ENCODE results near the gene KIAA0586.
A peak's percentile ranks its signal among the peaks of the same experiment; 100 is the strongest.
"Not testable (repeated sequence)": the region's sequence is repeated elsewhere in the genome, so short reads cannot be mapped to it uniquely, and the experiment has no call there.

KIAA0586 gene

DNA sequence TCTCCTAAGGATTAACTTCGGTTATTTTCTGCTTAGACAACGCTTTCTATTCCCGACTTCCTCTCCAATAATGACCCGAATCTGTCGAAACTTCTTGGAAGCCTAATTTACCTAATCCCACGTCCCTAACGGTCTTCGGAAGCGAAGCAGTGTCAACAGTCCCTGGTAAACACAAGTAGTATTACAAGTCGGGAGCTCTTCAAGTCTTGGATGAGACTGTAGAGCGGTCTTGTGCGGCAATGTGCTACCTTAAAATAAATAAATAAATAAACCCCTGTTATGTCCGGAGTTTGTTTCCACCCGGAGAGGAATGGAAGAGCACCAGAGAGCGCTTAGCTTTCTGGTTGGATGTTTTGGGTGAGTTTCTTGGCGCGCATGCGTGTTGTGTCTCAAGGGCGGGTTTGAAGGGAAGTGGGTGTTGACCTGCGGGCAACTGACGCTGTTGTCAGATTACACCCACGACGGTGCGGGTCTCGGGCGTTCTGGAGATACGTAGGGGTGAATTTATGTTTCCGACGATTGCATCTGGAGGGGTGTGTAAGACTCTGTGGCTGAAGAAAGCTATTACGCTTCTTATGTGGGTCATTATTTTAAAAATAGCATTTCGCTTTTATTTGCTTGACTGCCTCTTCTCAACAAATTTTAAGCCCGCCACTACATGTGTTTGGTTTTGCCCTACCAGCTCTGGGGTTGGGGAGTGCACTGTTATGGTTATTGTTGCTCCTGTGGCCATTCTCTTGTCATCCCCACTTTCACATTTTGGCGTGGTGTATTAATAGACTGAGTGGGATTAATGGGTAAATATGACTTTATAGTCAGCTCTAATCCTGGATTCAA, at the start of gene KIAA0586, which contains the start of gene TIMM9:
Gene KIAA0586, plus strand, starts transcription at position 439 of the 837 bp plus-strand sequence. CDS start 546 bp downstream, outside the sequence.
Gene TIMM9, minus strand, starts transcription at position 251 of the 837 bp plus-strand sequence. CDS start 15,586 bp downstream, outside the sequence.
- DNase-seq (ENCODE audit: low read depth), result peak; percentile 92

DNA sequence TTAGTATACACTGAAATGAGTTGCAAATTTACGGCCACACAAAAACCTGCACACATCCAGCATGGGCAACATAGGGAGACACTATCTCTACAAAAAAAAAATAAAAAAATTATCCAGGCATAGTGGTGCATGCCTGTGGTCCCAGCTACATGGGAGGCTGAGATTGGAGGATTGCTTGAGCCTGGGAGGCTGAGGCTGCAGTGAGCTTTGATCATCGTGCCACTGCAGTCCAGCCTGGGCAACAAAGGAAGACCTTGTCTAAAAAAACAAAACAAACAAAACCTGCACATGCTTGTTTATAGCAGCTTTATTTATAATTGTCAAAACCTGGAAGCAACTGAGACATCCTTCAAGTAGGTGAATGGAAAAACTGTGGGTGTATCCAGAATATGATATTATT, 36.7 kb upstream of the KIAA0586 start:
- DNase-seq (ENCODE audit: low read depth), result no peak

DNA sequence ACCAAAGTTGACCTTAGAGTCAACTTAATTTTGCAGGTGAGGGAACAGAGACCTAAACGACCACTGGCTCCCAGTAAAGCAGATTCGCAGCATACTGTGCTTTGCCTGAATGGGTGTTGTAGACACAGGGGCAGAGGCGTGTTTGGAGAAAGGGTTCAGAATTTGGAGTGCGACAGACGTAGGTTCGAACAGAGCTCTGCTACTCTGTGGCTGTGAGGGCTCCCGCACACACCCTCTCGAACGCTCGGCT, 32.0 kb upstream of the KIAA0586 start:
- DNase-seq (ENCODE audit: low read depth), result no peak

DNA sequence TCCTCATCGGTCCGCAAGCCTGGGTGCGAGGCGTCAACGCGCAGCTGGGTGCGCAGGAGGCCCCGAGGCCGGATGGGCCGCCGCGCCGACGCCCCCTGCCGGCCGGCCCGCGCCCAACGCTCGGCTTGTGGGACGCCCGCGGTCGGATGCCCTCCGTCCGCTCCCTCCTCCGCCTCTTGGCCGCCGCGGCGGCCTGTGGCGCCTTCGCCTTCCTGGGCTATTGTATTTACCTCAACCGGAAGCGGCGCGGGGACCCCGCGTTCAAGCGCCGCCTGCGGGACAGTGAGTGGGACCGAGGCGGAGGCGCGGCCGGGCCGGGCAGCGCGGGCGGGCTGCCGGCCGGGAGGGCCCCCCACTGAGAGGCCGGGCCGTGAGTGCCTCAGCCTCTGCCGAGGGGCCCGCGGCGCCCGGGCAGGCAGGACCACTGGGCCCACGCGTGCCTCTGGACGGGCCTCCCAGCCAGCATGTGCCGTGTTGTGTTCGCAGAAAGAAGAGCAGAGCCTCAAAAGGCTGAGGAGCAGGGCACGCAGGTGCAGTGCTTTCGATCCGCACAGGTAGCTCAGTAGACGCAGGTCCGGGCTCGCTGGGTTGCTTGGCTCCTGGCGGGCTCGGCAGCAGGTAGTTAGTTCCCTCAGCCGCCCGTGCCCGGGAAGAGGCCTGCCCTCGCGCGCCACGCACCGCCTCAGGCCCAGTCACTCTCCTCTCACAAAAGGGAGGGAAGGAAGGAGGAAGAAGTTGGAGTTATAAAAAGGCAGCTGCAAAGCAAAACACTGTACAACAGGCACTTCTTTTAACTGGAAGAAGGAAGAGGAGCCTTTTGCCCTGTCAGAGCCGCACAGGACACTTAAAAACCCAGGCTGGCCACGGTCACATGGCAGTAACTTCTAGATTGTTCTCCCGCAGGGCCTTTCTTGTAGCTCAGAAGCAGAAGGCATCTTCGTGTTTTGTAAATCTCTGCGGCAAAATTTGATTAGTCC, 31.4 kb upstream of the KIAA0586 start, which contains the start of gene TOMM20L:
Gene TOMM20L, plus strand, starts transcription at position 119 of the 977 bp plus-strand sequence. Its CDS starts 28 bp downstream, at position 147.
- DNase-seq (ENCODE audit: low read depth), result peak; percentile 45

DNA sequence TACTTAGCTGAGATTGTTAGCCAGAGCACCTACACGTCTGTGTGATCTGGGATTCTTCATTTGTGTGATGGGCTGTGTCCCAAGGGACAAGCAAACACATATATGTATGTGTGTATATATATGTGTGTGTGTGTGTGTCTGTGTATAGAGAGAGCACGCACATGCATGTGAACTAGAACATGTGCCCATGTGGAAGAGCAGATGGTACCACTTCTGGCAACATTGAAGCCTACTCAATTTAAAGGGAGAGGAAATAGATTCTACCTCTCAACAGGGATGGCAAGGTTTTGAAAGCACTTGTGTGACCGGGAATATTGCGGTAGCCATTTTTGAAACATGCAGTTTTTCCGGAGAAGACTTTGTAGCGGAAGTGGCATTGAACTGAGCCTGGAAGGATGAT, 30.4 kb upstream of the KIAA0586 start:
- DNase-seq (ENCODE audit: low read depth), result no peak

DNA sequence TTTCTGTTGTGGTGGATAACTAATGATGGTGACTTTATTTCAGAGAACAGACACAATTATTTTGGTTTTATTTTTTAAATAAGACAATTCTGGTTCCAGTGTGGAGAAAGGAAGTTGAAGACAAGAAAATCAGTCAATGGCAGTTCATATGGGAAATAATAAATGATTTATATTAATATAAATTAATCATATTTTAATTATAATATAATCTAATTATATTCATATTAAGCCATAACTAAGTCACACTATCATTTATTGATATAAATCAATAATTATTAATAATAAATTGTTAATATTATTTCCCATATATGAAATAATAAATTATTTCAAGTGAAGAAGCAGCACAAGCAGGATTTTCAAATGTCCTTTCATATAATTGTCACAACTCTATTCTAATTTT, 29.0 kb upstream of the KIAA0586 start:
- DNase-seq (ENCODE audit: low read depth), result no peak

DNA sequence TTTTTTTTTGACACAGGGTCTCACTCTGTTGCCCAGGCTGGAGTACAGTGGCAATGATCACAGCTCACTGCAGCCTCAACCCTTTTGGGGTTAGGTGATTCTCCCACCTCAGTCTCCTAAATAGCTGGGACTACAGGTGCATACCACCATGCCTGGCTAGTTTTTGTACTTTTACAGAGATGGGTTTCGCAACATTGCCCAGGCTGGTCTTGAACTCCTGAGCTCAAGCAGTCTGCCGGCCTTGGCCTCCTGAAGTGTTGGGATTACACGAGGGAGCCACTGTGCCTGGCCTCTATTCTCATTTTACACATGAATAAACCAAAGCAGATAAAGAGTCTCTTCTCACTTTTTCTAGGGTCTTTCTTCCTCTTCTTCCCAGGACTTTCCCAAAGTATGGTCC, 28.6 kb upstream of the KIAA0586 start:
- DNase-seq (ENCODE audit: low read depth), result no peak

DNA sequence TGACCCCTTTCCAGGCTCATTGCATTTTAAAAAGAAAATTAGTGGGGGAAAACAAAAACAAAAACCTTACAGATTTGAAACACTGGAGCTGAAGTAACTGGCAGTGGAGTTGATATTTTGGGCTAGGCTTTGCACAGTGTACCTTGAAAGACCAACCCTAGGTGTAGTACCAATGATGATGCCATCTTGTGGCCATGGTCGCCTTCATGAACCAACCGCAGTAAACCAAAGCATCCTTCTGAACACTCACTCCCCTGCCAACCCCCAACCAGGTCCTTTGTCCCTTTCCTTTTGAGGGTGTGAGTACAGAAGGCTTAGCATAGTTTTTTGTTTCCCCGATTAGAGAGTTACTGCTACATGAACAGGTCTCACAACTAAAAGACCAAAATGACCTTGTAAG, 25.9 kb upstream of the KIAA0586 start:
- no peak for DNase-seq (ENCODE audit: low read depth)

DNA sequence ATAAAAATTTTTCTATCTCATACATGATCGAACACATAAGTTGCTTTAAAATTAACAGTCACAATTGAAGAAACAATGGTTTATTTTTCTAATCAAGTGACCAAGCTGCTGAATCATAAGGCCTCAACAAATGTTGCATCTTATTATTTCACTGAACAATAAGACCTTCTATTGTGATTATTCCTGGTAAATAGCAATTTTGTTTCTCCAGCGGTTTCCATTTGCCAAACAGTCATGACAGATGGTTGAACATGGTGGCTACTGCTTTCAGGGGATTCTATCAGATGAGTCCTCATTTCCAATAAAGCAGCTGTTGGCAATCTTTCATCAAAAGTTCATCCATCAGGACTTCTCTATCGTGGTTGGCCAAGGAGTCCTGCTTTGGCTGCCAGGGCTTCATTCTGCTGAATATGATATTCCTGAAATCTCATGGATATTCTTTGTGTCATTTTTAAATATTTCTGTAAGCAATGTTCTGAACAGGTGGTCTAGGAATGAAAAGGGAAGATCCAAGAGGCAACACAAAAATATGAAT, 18.8 kb upstream of the KIAA0586 start:
- DNase-seq (ENCODE audit: low read depth), result no peak

DNA sequence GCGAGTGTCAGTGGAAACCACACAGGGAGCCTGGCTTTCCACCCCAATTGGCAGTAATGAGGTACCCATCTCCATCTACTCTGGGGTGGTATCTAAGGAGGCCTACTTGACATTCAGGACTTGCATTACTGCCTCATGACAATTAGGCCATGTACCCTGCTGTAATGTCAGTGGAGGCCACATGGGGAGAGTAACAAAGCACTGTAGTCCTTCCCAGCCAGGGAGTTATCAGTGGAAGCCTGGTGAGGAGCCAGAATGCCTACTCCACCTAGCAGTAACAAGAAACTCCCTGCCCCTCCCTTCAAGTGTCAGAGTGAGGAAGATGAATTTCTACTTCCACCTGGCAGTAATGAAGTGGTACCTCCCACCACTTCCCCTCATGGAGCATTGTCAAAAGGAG, 12.7 kb upstream of the KIAA0586 start:
- DNase-seq (ENCODE audit: low read depth), result no peak

DNA sequence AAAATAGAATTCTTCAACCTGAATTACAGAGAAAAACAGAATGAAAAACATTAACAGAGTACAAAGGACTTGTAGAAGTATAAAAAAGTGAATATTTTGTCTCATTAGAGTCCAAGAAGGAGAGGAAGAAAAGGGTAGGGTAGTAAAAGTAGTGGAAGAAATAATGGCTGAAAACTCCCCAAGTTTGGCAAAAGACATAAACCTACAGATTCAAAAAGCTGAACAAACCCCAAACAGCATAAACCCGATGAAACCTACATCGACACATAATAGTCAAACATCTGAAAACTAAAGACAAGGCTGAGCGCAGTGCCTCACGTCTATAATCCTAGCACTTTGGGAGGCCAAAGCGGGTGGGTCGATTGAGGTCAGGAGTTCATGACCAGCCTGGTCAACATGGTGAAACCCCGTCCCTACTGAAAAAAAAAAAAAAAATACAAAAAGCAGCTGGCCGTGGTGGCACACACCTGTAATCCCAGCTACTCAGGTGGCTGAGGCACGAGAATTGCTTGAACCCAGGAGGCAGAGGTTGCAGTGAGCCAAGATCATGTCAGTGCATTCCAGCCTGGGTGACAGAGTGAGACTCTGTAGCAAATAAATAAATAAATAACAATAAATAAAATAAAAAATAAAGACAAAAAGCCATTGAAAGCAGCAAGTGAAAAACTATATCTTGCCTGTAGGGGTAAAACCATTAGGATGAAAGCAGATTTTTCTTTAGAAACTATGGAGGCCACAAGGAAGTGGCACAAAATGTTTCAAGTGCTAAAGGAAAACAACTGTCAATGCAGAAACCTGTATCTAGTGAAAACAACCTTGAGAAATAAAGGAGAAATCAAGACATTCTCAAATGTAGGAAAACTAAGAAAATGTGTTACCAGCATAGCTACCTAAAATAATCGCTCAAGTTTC, 11.6 kb upstream of the KIAA0586 start:
- DNase-seq (ENCODE audit: low read depth), result no peak

DNA sequence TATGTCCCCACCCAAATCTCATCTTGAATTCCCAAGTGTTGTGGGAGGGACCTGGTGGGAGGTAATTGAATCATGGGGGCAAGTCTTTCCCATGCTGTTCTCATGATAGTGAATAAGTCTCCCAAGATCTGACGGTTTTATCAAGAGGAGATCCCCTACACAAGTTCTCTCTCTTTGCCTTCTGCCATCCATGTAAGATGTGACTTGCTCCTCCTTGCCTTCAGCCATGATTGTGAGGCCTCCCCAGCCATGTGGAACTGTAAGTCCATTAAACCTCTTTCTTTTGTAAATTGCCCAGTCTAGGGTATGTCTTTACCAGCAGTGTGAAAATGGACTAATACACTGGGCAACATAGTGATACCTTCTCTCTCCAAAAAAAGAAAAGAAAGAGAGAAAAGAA, 10.6 kb upstream of the KIAA0586 start:
- DNase-seq (ENCODE audit: low read depth), result not testable (repeated sequence)

DNA sequence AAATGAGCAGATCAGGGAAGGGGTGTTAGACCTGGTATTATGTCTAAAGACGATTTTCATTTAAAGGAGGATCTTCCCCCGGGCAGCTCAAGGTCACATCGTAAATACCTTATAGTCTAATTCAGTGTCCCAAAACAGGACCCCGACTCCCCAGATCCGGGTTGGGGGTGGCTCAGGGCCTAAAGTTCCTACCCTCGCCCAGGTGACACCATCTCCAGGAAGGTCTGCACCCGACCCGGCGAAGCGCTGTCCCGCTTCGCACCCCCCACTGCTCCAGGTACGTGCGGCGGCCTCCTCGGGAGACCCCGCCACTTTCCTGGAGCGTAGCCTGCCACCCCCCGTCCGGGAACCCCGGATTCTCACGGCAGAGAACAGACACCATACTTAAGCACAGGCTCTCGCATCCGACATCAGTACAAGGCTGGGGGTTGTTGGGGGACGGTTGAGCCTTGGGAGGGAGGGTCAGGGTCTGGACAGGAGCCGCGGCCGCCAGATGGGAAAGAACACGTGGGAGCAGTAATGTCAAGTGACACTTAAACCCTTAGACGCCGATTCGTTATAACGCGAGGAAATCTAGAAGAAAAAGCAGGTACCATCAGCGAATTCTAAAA, 744 bp upstream of the KIAA0586 start:
- DNase-seq (ENCODE audit: low read depth), result peak; percentile 4

DNA sequence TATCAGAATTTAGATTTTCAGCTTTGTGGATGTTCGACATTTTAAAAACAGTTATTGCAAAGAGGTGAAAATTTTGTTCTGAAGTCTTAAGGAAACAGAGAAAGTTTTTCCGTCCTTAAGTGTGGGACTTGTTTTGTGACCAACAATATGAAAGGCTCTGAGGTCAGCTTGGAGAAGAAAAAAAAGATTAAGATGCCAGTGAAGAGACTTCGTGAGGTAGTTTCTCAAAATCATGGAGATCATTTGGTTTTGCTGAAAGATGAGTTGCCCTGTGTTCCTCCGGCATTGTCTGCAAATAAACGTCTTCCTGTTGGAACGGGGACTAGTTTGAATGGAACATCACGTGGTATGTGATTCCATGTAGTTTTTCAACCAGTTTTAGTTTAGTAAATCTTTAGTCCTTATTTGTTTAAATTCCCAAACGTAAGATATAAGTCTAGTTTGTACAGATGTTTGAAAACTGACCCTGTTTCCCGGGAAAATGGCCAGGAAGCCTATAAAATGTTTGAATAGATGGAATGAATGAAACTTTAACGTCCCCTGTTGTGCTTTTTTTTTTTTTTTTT, 682 bp downstream of the KIAA0586 start:
- no peak for DNase-seq (ENCODE audit: low read depth)

DNA sequence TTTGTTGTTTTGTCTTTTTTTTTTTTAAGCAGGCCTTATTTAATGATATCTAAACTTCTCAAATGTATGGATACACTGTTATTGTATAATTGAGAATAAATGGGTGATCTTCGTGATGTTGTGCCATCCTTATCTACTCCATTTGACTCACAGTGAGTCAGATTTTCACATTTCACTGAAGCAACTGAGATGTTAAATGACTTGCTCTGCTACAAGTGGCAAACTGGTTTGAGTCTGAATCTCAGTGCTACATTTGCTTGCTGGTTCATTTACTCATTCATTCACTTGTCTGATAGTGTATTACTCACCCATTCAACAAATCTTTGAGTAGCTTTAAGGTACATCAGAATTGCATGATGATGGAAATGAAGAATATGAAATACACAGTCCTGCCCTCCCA, 2.6 kb downstream of the KIAA0586 start:
- no peak for DNase-seq (ENCODE audit: low read depth)

DNA sequence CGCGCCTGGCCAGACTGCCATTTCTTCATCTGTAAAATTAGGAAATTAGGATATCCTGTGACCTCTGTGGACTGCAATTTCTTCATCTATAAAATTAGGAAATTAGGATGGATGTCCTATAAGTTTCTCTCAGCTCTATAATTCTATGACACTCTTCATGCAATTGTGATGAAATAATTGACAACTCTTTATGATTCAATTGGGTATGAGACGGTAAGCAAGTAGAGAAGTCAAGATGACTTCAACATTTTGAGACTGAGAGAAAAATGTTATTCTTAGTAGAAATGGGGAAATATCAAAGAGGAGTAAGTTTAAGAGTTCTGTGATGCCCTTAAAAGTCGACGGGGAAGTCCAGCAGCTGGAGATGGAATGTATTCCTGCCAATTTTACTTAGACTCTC, 12.0 kb downstream of the KIAA0586 start:
- no peak for DNase-seq (ENCODE audit: low read depth)

DNA sequence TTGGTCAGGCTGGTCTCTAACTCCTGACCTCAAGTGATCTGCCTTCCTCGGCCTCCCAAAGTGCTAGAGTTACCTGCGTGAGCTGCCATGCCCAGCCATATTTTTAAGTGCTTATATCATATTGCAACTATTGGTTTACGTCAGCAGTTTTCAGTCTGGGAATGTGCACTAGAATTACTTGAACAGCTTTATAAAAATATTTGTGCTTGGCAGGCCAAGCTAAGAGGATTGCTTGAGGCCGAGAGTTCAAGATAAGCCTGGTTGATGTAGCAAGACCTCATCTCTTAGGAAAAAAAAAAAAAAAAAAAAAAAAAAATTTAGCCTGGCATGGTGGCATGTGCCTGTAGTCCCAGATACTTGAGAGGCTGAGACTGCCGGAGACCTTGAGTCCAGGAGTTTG, 17.1 kb downstream of the KIAA0586 start:
- DNase-seq (ENCODE audit: low read depth), result no peak

DNA sequence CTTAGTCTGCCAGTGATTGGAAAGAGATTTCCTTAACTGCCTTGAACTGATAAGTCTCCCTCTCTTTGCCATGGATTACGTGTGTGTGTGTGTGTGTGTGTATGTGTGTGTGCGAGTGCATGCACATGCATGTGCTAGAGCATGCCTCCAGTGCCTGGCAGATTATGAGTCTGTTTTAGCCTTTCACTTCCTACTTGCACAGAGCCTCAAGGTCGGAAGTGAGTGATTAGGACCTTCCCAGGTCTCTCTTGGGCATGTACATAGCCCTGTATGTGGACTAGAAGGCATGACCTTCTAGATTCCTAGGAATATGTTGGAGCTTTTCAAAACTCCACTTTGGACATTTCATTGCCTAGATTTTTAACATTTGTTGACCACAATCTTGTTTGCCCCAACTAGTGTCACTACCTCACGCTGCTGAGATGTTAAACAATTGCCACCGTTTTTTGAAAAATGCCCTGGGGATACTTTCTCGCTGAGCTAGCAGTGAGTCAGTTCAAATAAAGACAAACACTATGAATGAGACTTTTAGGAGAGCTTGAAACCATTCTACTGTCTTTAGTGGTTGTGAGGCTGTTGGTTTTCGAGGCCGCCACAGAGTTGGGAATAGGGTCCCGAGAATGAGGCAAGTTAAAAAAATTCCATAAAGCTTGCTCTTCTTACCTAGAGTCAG, 28.2 kb downstream of the KIAA0586 start:
- no peak for DNase-seq (ENCODE audit: low read depth)

DNA sequence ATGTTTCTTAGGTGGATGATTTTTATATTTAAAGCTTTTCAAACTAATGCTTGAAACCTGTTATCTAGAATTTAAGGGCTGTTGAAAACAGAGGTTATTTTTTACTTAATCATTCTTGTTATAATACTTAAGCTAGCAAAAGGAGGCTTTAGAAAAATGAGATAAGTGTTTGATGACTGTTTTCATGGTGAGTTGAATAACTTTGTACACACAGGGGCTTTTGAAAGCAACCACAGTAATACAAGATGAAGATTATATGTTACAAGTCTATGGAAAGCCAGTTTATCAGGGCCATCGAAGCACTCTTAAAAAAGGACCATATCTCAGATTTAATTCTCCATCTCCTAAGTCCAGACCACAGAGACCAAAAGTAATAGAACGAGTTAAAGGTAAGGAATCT, 33.3 kb downstream of the KIAA0586 start:
- no peak for DNase-seq (ENCODE audit: low read depth)

DNA sequence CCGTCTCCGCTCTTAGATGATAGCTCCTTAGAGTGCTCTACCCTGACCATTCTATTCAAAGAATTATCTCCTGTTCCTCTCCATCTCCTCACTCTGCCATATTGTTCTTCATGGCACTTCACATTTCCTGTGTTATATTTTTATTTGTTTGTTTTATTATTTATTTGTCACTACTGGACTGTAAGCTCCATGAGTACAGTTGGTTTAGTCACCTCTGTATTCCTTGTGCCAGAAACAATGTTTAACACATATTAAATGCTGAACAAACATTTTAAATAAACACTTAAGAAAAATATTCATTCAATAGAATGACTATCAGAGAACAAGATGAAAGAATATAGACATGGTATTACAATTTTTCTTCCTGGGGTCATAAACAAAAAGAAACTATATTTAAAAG, 35.6 kb downstream of the KIAA0586 start:
- DNase-seq (ENCODE audit: low read depth), result no peak
